ENCODE data around the gene RAB11FIP5.
"Not testable (repeated sequence)": the region's sequence is repeated elsewhere in the genome, so short reads cannot be mapped to it uniquely, and the experiment has no call there.

Gene RAB11FIP5

GRCh38 chr2:73112913-73113854, at the start of gene RAB11FIP5:
RAB11FIP5 (minus strand) TSS chr2:73112948; CDS start chr2:73112777, 171 bp downstream.
- DNase-seq, result peak; percentile 30

- peak; percentile 13 for DNase-seq
Measured at GRCh38 chr2:73156539-73157124, 43.9 kb upstream of the RAB11FIP5 start.

- DNase-seq, result no peak
Measured at GRCh38 chr2:73142937-73143336, 30.2 kb upstream of the RAB11FIP5 start.

- DNase-seq, result no peak
Measured at GRCh38 chr2:73141896-73142295, 29.1 kb upstream of the RAB11FIP5 start.

GRCh38 chr2:73135236-73135635, 22.5 kb upstream of the RAB11FIP5 start:
- no peak for DNase-seq

- DNase-seq, result no peak
Measured at GRCh38 chr2:73134471-73134870, 21.7 kb upstream of the RAB11FIP5 start.

GRCh38 chr2:73133566-73134197, 20.9 kb upstream of the RAB11FIP5 start:
- no peak for DNase-seq

- DNase-seq, result no peak
Measured at GRCh38 chr2:73131807-73132206, 19.1 kb upstream of the RAB11FIP5 start.

- no peak for DNase-seq
Measured at GRCh38 chr2:73130790-73131189, 18.0 kb upstream of the RAB11FIP5 start.

- DNase-seq, result no peak
Measured at GRCh38 chr2:73128841-73129535, 16.2 kb upstream of the RAB11FIP5 start.

GRCh38 chr2:73122536-73122935, 9.8 kb upstream of the RAB11FIP5 start:
- no peak for DNase-seq

GRCh38 chr2:73119611-73120239, 7.0 kb upstream of the RAB11FIP5 start:
- DNase-seq, result not testable (repeated sequence)

GRCh38 chr2:73117441-73117840, 4.7 kb upstream of the RAB11FIP5 start:
- DNase-seq, result no peak

- DNase-seq, result no peak
Measured at GRCh38 chr2:73116182-73116960, 3.6 kb upstream of the RAB11FIP5 start.

- DNase-seq, result no peak
Measured at GRCh38 chr2:73114273-73114867, 1.6 kb upstream of the RAB11FIP5 start.

GRCh38 chr2:73112026-73112912, 479 bp downstream of the RAB11FIP5 start:
- DNase-seq, result no peak

GRCh38 chr2:73111073-73112025, 1.4 kb downstream of the RAB11FIP5 start:
- no peak for DNase-seq

GRCh38 chr2:73110168-73111072, 2.3 kb downstream of the RAB11FIP5 start:
- no peak for DNase-seq
